ENCODE measurements around the gene RPS6KA5. TPM values are rescaled to one million over a fixed set of nuclear protein-coding genes. Genes with fewer than 3 reads are reported as not detected.
A peak's percentile ranks its signal among the peaks of the same experiment; 100 is the strongest.
"Not testable (repeated sequence)": the region's sequence is repeated elsewhere in the genome, so short reads cannot be mapped to it uniquely, and the experiment has no call there.

Gene RPS6KA5
- total RNA-seq, 2 experiments from 2014 or later: 48.1 to 58.2 TPM

GRCh38 chr14:90837355-90837754 is 223.1 kb downstream of the RPS6KA5 start:
- no peaks in the 10 kb centered on the region for H3K36me3 Mint-ChIP-seq
- ATAC-seq: no peak

GRCh38 chr14:90836692-90837063 is 223.8 kb downstream of the RPS6KA5 start:
- DNase-seq (no peak), ATAC-seq (no peak)
- H3K27ac Mint-ChIP-seq: no peak overlapping the region
- CTCF ChIA-PET: interaction anchor here (1.4 kb wide), 1 partner anchor 341 kb away, joined by 3 read pairs; no protein-coding TSS in a partner anchor
- H3K4me1 Mint-ChIP-seq: peaks cover 24% of the 10 kb centered on the region
- no peaks in the 10 kb centered on the region for H3K9me3 Mint-ChIP-seq (ENCODE audit: low read depth)
- no peak overlapping the region for H3K4me3 Mint-ChIP-seq
- no peaks in the 10 kb centered on the region for H3K36me3 Mint-ChIP-seq
- peaks cover 7% of the 10 kb centered on the region for H3K27me3 Mint-ChIP-seq

More at GRCh38 chr14:90837355-90837754, 223.1 kb downstream of the RPS6KA5 start:
- no peak for DNase-seq
- CTCF ChIA-PET: interaction anchor here (1.4 kb wide), 1 partner anchor 340 kb away, joined by 3 read pairs; no protein-coding TSS in a partner anchor
- no peak overlapping the region for H3K27ac Mint-ChIP-seq
- peaks cover 7% of the 10 kb centered on the region for H3K27me3 Mint-ChIP-seq
- H3K4me3 Mint-ChIP-seq: no peak overlapping the region
- peaks cover 24% of the 10 kb centered on the region for H3K4me1 Mint-ChIP-seq
- H3K9me3 Mint-ChIP-seq (ENCODE audit: low read depth): no peaks in the 10 kb centered on the region

GRCh38 chr14:90831821-90832220 is 228.6 kb downstream of the RPS6KA5 start:
- ATAC-seq: no peak
- peaks cover 43% of the 10 kb centered on the region for H3K4me1 Mint-ChIP-seq
- no peak overlapping the region for H3K27ac Mint-ChIP-seq
- H3K27me3 Mint-ChIP-seq: peaks cover 3% of the 10 kb centered on the region
- CTCF ChIA-PET: no interaction called here
- H3K9me3 Mint-ChIP-seq (ENCODE audit: low read depth): no peaks in the 10 kb centered on the region
- peaks cover 2% of the 10 kb centered on the region for H3K36me3 Mint-ChIP-seq
- H3K4me3 Mint-ChIP-seq: no peak overlapping the region
- no peak for DNase-seq

GRCh38 chr14:90830931-90831701 is 229.3 kb downstream of the RPS6KA5 start:
- Mint-ChIP-seq H3K36me3 (peaks cover 2% of the 10 kb centered on the region), H3K4me3 (no peak overlapping the region), H3K4me1 (peaks cover 36% of the 10 kb centered on the region), H3K27ac (no peak overlapping the region), H3K27me3 (peaks cover 3% of the 10 kb centered on the region), H3K9me3 (ENCODE audit: low read depth) (no peaks in the 10 kb centered on the region)
- CTCF ChIA-PET: no interaction called here
- ATAC-seq (no peak), DNase-seq (no peak)

GRCh38 chr14:90829677-90830076 is 230.8 kb downstream of the RPS6KA5 start:
- H3K4me1 Mint-ChIP-seq: peaks cover 25% of the 10 kb centered on the region
- CTCF ChIA-PET: no interaction called here
- DNase-seq (no peak), ATAC-seq (no peak)
- H3K36me3 Mint-ChIP-seq: peaks cover 2% of the 10 kb centered on the region
- peak overlapping the region; percentile 96 for H3K27ac Mint-ChIP-seq
- H3K4me3 Mint-ChIP-seq: no peak overlapping the region
- no peaks in the 10 kb centered on the region for H3K27me3 Mint-ChIP-seq
- H3K9me3 Mint-ChIP-seq (ENCODE audit: low read depth): no peaks in the 10 kb centered on the region

- DNase-seq: peak; percentile 67
- Mint-ChIP-seq H3K4me1 (peaks cover 25% of the 10 kb centered on the region), H3K36me3 (peaks cover 5% of the 10 kb centered on the region), H3K9me3 (ENCODE audit: low read depth) (peaks cover 4% of the 10 kb centered on the region), H3K4me3 (peak overlapping the region; percentile 79), H3K27me3 (no peaks in the 10 kb centered on the region), H3K27ac (peak overlapping the region; percentile 96)
- CTCF ChIA-PET: interaction anchor here (0.6 to 1.2 kb wide), 3 partner anchors 25 to 74 kb away, joined by 3 to 4 read pairs (median 3); no protein-coding TSS in a partner anchor
- peak; percentile 67 for ATAC-seq
These were observed 231.6 kb downstream of the RPS6KA5 start for GRCh38 chr14:90828642-90829487.

GRCh38 chr14:90827919-90828610 is 232.4 kb downstream of the RPS6KA5 start:
- Mint-ChIP-seq H3K27ac (peak overlapping the region; percentile 96), H3K36me3 (peaks cover 7% of the 10 kb centered on the region), H3K4me3 (peak overlapping the region; percentile 79), H3K27me3 (no peaks in the 10 kb centered on the region), H3K4me1 (peaks cover 25% of the 10 kb centered on the region), H3K9me3 (ENCODE audit: low read depth) (peaks cover 11% of the 10 kb centered on the region)
- CTCF ChIA-PET: interaction anchor here (0.6 to 1.2 kb wide), 3 partner anchors 26 to 75 kb away, joined by 3 to 4 read pairs (median 3); no protein-coding TSS in a partner anchor
- DNase-seq (peak; percentile 95), ATAC-seq (peak; percentile 98)

GRCh38 chr14:90823542-90823941 is 236.9 kb downstream of the RPS6KA5 start:
- DNase-seq, H3K27me3 Mint-ChIP-seq, H3K27ac Mint-ChIP-seq, CTCF ChIA-PET, H3K4me3 Mint-ChIP-seq, ATAC-seq: not testable (repeated sequence)
- Mint-ChIP-seq H3K4me1 (peaks cover 21% of the 10 kb centered on the region), H3K36me3 (peaks cover 14% of the 10 kb centered on the region), H3K9me3 (ENCODE audit: low read depth) (peaks cover 14% of the 10 kb centered on the region)

GRCh38 chr14:90820958-90821357 is 239.5 kb downstream of the RPS6KA5 start:
- Mint-ChIP-seq H3K4me1 (peaks cover 14% of the 10 kb centered on the region), H3K4me3 (no peak overlapping the region), H3K27ac (no peak overlapping the region), H3K36me3 (peaks cover 12% of the 10 kb centered on the region), H3K27me3 (peaks cover 8% of the 10 kb centered on the region), H3K9me3 (ENCODE audit: low read depth) (peaks cover 14% of the 10 kb centered on the region)
- ATAC-seq (peak; percentile 86), DNase-seq (peak; percentile 87)
- CTCF ChIA-PET: interaction anchor here (1.5 kb wide), 1 partner anchor 63 kb away, joined by 3 read pairs; no protein-coding TSS in a partner anchor

GRCh38 chr14:90819734-90820393 is 240.6 kb downstream of the RPS6KA5 start:
- Mint-ChIP-seq H3K36me3 (peaks cover 12% of the 10 kb centered on the region), H3K27ac (no peak overlapping the region), H3K27me3 (peaks cover 15% of the 10 kb centered on the region), H3K4me3 (no peak overlapping the region), H3K9me3 (ENCODE audit: low read depth) (peaks cover 14% of the 10 kb centered on the region), H3K4me1 (peaks cover 14% of the 10 kb centered on the region)
- ATAC-seq (no peak), DNase-seq (no peak)
- CTCF ChIA-PET: interaction anchor here (1.5 kb wide), 1 partner anchor 62 kb away, joined by 3 read pairs; no protein-coding TSS in a partner anchor

- Mint-ChIP-seq H3K4me3 (no peak overlapping the region), H3K9me3 (ENCODE audit: low read depth) (peaks cover 8% of the 10 kb centered on the region), H3K36me3 (peaks cover 8% of the 10 kb centered on the region), H3K27me3 (peaks cover 15% of the 10 kb centered on the region), H3K4me1 (peaks cover 14% of the 10 kb centered on the region), H3K27ac (no peak overlapping the region)
- no peak for DNase-seq
- CTCF ChIA-PET: interaction anchor here (1.0 kb wide), 1 partner anchor 58 kb away, joined by 3 read pairs; no protein-coding TSS in a partner anchor
- no peak for ATAC-seq
These were observed 241.7 kb downstream of the RPS6KA5 start for GRCh38 chr14:90818715-90819114.

- peaks cover 2% of the 10 kb centered on the region for H3K36me3 Mint-ChIP-seq
- H3K4me1 Mint-ChIP-seq: peaks cover 11% of the 10 kb centered on the region
- CTCF ChIA-PET: interaction anchor here (1.1 to 1.6 kb wide), 2 partner anchors 15 to 59 kb away, joined by 3 to 4 read pairs; no protein-coding TSS in a partner anchor
- peaks cover 15% of the 10 kb centered on the region for H3K27me3 Mint-ChIP-seq
- H3K27ac Mint-ChIP-seq: no peak overlapping the region
- ATAC-seq: no peak
- H3K4me3 Mint-ChIP-seq: peak overlapping the region; percentile 45
- no peak for DNase-seq
- H3K9me3 Mint-ChIP-seq (ENCODE audit: low read depth): no peaks in the 10 kb centered on the region
These were observed 243.6 kb downstream of the RPS6KA5 start for GRCh38 chr14:90816681-90817436.
